NCI-H2107 treated with DMSO at 0.1 percent for 48 hours (cell line): ENCODE measurements around the gene SNAI1.
"Not testable (repeated sequence)": the region's sequence is repeated elsewhere in the genome, so short reads cannot be mapped to it uniquely, and the experiment has no call there.

Source experiments
- DNase-seq: peaks from one replicate; lab custom pipeline; 2025; ENCODE audit not compliant: unreplicated experiment; lab: John Stamatoyannopoulos, UW

The SNAI1 gene

DNA sequence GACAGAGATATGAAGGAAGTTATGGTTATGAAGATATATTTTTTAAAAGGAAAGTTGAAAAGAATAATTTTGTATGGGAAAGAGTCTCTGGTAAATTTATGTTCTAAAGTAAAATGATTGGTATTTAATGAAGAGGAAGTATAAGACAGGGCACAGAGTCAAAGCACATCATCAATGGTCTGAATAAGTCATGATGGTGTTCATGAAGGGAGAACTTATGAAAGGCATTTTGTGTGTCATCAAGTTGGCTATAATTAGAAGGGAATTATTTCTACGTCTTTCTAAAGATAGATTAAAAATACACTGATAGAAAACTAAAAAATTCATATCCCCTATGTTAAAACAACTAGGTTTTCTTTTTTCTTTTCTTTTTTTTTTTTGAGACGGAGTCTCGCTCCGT lies 21.4 kb upstream of the SNAI1 start:
- DNase-seq: no peak

- DNase-seq: no peak
Observed at GRCh38 chr20:49964964-49965780, 17.6 kb upstream of the SNAI1 start.

GRCh38 chr20:49965781-49966305 lies 16.9 kb upstream of the SNAI1 start:
- no peak for DNase-seq

DNA sequence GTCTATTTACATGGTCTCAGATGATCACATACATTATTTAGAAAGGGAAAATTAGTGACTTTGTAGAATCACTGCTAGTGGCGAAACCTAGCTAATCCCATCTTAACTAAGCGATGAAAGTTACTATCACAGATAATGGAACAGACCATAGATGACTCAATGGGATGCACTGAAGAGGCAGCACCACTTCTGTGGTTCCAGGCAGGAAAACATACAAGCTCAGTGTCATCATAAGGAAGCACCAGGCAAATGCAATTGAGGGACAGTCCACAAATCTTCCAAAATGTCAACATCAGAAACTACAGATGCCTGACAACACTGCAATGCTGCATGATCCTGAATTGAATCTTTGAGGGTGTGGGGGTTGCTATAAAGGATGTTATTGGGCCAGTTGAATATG lies 15.9 kb upstream of the SNAI1 start:
- DNase-seq: no peak

GRCh38 chr20:49969234-49969633 lies 13.5 kb upstream of the SNAI1 start:
- DNase-seq: no peak

GRCh38 chr20:49969946-49970345 lies 12.8 kb upstream of the SNAI1 start:
- no peak for DNase-seq

- DNase-seq: no peak
Observed at GRCh38 chr20:49970498-49970897, 12.3 kb upstream of the SNAI1 start.

GRCh38 chr20:49973981-49974380 lies 8.8 kb upstream of the SNAI1 start:
- DNase-seq: no peak

GRCh38 chr20:49976542-49976941 lies 6.2 kb upstream of the SNAI1 start:
- no peak for DNase-seq

DNA sequence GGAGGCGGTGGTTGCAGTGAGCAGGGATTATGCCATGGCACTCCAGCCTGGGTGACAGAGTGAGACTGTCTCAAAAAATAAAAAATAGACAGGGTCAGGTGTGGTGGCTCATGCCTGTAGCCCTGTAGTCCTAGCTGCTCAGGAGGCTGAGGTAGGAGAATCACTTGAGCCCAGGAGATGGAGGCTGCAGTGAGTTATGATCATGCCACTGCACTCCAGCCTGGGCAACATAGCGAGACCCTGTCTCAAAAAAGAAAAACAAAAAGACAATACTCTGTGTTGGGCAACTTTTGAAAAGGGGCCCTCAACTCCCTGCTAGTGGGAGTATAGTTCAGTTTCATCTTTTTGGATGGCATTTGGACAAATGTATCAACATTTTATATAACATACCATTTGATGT lies 5.0 kb upstream of the SNAI1 start:
- not testable (repeated sequence) for DNase-seq

- DNase-seq: no peak
Observed at GRCh38 chr20:49978685-49979029, 4.1 kb upstream of the SNAI1 start.

GRCh38 chr20:49979030-49979832 lies 3.5 kb upstream of the SNAI1 start:
- DNase-seq: peak; percentile 34

DNA sequence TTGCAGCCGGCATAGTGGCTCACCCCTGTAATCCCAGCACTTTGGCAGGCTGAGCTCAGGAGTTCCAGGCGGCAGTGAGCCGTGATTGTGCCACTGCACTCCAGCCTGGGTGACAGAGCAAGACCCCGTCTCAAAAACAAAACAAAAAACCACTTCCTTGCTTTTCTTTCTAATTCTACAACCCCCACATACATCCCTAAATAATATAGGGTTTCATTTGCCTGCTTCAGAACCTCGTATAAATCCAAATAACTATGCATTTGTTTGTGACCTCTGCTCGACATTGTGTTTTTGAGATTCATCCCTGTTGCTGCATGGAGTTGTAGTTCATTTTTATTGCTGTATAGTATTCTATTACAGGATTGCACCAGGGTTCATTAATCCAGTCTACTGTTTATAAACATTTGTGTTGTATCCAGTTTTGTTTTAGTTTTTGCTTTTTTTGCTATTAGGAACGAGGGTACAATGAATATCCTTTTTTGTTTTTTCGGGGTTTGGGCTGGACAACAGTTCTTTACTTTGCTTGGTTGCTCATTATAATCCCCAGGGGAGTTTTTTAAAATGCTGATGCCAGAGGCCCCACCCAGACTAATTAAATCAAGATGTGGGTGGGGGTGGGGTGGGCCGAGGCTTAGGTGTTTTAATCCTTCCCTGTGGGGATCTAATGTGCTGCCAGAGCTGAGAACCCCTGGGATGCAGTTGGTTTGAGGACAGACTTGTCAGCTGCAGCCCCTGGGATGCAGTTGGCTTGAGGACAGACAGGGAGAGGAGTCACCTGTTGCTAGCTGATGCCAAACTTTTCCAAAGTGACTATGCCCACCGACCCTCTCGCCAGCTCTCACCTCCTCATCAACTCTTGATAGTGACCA lies 2.4 kb upstream of the SNAI1 start:
- no peak for DNase-seq

- DNase-seq: no peak
Observed at GRCh38 chr20:49981218-49982071, 1.3 kb upstream of the SNAI1 start.

GRCh38 chr20:49982072-49982345 lies 771 bp upstream of the SNAI1 start:
- no peak for DNase-seq

DNA sequence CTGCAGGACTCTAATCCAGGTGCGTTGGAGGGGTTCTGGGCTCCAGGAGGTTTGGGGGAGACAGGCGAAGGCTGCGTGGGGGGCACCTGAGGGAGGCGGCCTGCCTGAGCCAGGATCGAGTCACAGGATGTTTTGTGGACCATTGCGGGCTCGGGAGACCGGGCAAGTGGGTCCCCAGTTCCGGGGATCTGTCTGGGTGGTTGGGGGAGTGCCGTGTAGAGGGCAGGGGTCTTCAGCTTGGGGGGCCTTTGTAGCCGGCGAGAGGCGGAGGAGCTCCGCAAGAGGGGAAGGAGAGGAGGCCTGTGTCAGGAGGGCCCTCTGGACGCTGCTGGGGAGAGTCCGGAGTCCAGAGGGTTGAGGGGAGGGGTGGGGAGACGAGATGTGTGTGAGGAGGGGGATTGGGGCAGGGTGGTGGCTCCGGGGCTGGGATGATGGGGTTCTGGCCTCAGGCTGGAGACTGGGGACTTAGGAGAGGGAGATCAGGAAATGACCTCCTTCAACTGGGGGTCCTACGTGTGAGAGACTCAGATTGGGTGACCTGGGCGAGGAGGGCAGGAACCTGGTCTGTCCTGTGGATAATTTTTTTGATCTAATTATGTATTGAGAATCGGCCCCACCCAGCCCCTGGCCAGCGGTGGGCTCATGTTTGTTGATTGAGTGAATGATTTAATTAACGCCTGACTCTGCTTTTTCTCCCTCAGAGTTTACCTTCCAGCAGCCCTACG lies 505 bp downstream of the SNAI1 start:
- no peak for DNase-seq

DNA sequence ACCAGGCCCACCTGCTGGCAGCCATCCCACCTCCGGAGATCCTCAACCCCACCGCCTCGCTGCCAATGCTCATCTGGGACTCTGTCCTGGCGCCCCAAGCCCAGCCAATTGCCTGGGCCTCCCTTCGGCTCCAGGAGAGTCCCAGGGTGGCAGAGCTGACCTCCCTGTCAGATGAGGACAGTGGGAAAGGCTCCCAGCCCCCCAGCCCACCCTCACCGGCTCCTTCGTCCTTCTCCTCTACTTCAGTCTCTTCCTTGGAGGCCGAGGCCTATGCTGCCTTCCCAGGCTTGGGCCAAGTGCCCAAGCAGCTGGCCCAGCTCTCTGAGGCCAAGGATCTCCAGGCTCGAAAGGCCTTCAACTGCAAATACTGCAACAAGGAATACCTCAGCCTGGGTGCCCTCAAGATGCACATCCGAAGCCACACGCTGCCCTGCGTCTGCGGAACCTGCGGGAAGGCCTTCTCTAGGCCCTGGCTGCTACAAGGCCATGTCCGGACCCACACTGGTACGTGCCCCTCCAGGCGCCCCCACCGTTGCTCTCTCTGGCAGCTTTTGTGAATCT lies 1.1 kb downstream of the SNAI1 start:
- no peak for DNase-seq

DNA sequence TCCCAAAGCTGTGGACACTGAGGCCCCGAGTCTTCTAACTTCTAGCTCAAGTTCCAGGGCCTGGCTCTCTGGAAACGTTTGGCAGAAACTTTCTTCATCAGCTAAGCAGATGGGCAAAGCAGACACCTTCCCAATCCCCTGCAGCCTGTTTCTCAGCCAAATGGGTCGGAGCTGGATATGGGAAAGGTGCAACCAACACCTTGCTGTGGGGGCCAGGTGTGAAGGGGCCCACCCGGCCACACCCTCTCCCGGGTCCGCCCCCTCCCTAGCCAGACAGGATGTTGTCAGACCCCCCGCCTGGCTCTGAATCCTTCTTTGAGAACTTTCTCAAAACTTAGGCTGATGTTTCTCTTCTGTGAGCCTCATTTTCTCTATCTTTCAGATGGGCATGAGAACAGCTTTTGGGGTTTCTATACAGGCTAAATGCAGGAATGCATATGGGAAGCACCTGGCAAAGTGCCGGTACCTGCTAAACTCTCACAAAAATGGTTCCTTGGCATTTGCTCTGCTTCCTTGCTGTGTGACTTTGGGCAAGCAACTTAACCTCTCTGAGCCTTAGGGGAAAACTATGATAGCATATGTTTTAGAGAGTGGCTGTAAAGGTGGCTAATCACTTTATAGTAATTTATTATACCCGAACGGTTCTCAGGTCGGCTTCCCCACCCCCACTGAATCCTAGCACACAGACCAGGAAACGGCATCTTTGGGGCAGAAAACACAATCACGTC lies 1.8 kb downstream of the SNAI1 start:
- DNase-seq: no peak

GRCh38 chr20:49985157-49985556 lies 2.4 kb downstream of the SNAI1 start:
- DNase-seq: no peak
